SK-N-SH (cell line): Measurements from ENCODE around the gene DYNLRB1.

Experiments used
- CHD2 ChIP-seq: fragments of 150-350 bp; IDR thresholded peaks from 2 replicates; pipeline ENCODE4 v1.6.1; 2018; ENCODE audit warnings: low read length; ENCODE audit not compliant: partially characterized antibody
- EP300 ChIP-seq, 2 experiments: IDR thresholded peaks; 2 replicates each; pipeline versions ENCODE4 v1.4.0 to v1.6.1; 2012; ENCODE audit warnings: borderline replicate concordance in 1 of 2, low read depth in 1 of 2, low read length in 1 of 2
- EZH2phosphoT487 ChIP-seq: fragments of 200-600 bp; sonication (generic); IDR thresholded peaks from 2 replicates; pipeline ENCODE4 v1.6.1; 2017; ENCODE audit warnings: low read depth, mixed run types, mild to moderate bottlenecking, antibody characterized with exemption, moderate library complexity, borderline replicate concordance
- FOXJ3 ChIP-seq: sonication (generic); formaldehyde crosslinking; IDR thresholded peaks from 2 replicates; pipeline ENCODE4 v1.5.1; 2020; ENCODE audit warnings: mild to moderate bottlenecking, missing genetic modification reagents
- FOXM1 ChIP-seq: IDR thresholded peaks from 2 replicates; pipeline ENCODE4 v1.4.0; 2012; ENCODE audit warnings: low read depth, mild to moderate bottlenecking
- MAX ChIP-seq: IDR thresholded peaks from 2 replicates; pipeline ENCODE4 v1.4.0; 2012; ENCODE audit warnings: low read depth
- MXI1 ChIP-seq: IDR thresholded peaks from 2 replicates; pipeline ENCODE4 v1.6.1; 2012; ENCODE audit warnings: mild to moderate bottlenecking, low read depth, low read length, improper control_type of control experiment
- PBX3 ChIP-seq: IDR thresholded peaks from 2 replicates; pipeline ENCODE4; 2012
- POLR2AphosphoS5 ChIP-seq: IDR thresholded peaks from 2 replicates; pipeline ENCODE4 v1.6.1; 2012; ENCODE audit warnings: low read depth, low read length
- SIN3A ChIP-seq: IDR thresholded peaks from 2 replicates; pipeline ENCODE4 v1.6.1; 2012; ENCODE audit warnings: low read depth, mild to moderate bottlenecking, low read length, moderate library complexity, borderline replicate concordance
- YY1 ChIP-seq: IDR thresholded peaks from 2 replicates; pipeline ENCODE4 v1.4.0; 2012; ENCODE audit warnings: low read depth, mild to moderate bottlenecking
- ZBTB33 ChIP-seq: IDR thresholded peaks from 2 replicates; pipeline ENCODE4 v1.4.0; 2012; ENCODE audit warnings: low read depth, borderline replicate concordance
- TF ChIP-seq, protein P1 (sequence below): fragments of 200-600 bp; sonication (generic); IDR thresholded peaks from 2 replicates; pipeline ENCODE4 v1.6.1; 2017; ENCODE audit warnings: antibody characterized with exemption, mild to moderate bottlenecking, moderate library complexity

DNA sequence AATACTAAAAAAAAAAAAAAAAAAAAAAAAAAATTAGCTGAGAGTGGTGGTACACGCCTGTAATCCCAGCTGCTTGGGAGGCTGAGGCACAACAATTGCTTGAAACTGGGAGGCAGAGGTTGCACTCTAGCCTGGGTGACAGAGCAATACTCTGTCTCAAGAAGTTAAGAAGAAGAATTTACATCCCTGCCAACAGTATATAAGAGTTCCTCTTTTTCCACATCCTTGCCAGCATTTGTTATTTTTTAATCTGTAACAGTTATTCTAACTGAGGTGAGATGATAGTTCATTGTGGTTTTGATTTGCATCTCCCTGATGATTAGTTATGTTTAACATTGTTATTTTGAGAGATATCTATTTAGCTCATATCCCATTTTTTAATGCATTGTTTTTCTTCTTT is 20.3 kb upstream of the DYNLRB1 start:
- TF ChIP-seq, protein P1, sequence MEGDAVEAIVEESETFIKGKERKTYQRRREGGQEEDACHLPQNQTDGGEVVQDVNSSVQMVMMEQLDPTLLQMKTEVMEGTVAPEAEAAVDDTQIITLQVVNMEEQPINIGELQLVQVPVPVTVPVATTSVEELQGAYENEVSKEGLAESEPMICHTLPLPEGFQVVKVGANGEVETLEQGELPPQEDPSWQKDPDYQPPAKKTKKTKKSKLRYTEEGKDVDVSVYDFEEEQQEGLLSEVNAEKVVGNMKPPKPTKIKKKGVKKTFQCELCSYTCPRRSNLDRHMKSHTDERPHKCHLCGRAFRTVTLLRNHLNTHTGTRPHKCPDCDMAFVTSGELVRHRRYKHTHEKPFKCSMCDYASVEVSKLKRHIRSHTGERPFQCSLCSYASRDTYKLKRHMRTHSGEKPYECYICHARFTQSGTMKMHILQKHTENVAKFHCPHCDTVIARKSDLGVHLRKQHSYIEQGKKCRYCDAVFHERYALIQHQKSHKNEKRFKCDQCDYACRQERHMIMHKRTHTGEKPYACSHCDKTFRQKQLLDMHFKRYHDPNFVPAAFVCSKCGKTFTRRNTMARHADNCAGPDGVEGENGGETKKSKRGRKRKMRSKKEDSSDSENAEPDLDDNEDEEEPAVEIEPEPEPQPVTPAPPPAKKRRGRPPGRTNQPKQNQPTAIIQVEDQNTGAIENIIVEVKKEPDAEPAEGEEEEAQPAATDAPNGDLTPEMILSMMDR, result no peak
- TF ChIP-seq PBX3, result no peak
- TF ChIP-seq POLR2AphosphoS5, result no peak
- no peak for TF ChIP-seq FOXM1
- no peak for TF ChIP-seq SIN3A
- no peak for TF ChIP-seq MAX
- no peak for TF ChIP-seq YY1
- no peak for TF ChIP-seq FOXJ3
- no peak for TF ChIP-seq EP300 (IDR thresholded peaks at IDR 0.05; ENCODE audit: borderline replicate concordance in 1 of 2, low read depth in 1 of 2, low read length in 1 of 2)
- TF ChIP-seq EZH2phosphoT487, result no peak
- TF ChIP-seq ZBTB33, result no peak
- no peak for TF ChIP-seq MXI1
- TF ChIP-seq CHD2, result no peak
